ENCODE results near the gene RAP1GAP2. TPM values are rescaled to one million over a fixed set of nuclear protein-coding genes. Genes with fewer than 3 reads are reported as not detected.

RAP1GAP2 gene
- total RNA-seq, 4 donors from 2014 or later, result 4.6 to 8.0 (median 5.6) TPM

DNA sequence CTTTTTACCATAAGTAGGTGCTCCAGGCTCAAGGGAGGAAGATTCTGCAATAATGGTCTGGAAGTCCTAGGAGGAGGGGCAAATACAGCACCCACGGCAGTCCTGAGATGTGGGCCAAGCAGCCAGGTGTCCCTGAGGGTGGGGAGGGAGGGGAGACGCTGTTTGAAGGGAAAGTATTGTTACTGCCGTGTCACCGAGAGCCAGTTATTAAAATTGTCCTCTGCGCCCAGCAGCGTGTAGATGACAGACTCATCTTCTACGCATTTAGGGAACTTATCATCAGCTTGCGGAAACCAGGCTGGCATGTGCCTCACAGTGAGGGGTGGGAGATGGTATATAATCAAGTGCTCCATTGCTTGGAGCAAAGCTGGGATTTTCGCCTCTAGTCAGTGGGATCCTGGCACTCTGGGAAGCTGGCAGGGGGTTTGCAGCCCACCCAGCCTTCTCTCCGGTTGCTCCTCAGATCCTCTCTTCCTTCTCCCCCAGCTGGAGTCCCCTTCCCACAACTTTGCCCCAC is 162.5 kb downstream of the RAP1GAP2 start:
- ATAC-seq (ENCODE audit: low FRiP score), result no peak
- TF ChIP-seq, protein P1, sequence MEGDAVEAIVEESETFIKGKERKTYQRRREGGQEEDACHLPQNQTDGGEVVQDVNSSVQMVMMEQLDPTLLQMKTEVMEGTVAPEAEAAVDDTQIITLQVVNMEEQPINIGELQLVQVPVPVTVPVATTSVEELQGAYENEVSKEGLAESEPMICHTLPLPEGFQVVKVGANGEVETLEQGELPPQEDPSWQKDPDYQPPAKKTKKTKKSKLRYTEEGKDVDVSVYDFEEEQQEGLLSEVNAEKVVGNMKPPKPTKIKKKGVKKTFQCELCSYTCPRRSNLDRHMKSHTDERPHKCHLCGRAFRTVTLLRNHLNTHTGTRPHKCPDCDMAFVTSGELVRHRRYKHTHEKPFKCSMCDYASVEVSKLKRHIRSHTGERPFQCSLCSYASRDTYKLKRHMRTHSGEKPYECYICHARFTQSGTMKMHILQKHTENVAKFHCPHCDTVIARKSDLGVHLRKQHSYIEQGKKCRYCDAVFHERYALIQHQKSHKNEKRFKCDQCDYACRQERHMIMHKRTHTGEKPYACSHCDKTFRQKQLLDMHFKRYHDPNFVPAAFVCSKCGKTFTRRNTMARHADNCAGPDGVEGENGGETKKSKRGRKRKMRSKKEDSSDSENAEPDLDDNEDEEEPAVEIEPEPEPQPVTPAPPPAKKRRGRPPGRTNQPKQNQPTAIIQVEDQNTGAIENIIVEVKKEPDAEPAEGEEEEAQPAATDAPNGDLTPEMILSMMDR (IDR thresholded peaks at IDR 0.05), result no peak
- DNase-seq (ENCODE audit: low spot score), result no peak

DNA sequence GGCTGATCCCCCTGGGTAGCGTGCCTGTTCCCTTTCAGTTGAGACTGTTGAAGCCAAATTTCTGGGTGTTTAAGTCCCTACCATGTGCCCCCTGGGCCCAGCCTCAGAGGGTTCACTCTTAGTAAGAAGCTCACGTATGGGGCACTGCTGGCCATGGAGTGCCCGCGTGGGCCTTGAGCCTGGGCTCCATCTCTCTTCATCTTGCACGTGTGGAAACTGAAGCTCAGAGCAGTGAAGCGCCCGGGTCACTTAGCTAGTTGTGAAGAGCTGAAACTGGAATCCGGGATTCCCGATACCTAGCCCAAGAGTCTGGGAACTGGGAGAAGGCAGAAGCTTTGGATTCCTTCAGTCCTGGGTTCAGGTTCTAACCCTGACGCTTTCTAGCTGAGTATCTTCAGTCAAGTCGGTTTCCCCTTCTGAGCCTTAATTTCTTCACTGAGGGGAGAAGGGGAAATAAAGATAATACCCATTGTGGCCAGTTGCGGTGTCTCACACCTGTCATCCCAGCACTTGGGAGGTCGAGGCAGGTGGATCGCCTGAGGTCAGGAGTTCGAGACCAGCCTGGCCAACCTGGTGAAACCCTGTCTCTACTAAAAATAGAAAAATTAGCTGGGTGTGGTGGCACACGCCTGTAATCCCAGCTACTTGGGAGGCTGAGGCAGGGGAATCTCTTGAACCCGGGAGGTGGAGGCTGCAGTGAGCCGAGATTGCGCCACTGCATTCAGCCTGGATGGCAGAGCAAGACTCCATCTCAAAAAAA is 163.3 kb downstream of the RAP1GAP2 start:
- TF ChIP-seq, protein P1 (IDR thresholded peaks at IDR 0.05), result no peak
- DNase-seq (ENCODE audit: low spot score) (no peak), ATAC-seq (ENCODE audit: low FRiP score) (no peak)

DNA sequence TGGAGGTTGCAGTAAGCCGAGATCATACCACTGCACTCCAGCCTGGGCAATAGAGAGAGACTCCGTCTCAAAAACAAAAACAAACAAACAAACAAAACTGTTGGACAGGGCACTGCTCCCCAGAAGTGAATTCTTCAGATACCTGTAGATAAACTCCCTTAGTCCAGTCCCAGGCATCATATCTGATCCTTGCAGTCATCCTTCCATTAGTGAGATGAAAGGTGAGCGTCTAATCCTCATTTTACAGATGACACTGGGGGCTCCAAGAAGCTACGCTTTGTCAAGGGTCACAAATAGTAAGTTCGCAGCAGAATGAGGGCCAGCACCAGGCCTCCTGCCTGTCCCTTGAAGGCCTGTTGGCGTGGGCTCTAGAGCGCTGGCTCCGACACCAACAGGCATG is 165.2 kb downstream of the RAP1GAP2 start:
- ATAC-seq (ENCODE audit: low FRiP score) (no peak), DNase-seq (ENCODE audit: low spot score) (no peak)
- TF ChIP-seq, protein P1 (IDR thresholded peaks at IDR 0.05), result no peak

DNA sequence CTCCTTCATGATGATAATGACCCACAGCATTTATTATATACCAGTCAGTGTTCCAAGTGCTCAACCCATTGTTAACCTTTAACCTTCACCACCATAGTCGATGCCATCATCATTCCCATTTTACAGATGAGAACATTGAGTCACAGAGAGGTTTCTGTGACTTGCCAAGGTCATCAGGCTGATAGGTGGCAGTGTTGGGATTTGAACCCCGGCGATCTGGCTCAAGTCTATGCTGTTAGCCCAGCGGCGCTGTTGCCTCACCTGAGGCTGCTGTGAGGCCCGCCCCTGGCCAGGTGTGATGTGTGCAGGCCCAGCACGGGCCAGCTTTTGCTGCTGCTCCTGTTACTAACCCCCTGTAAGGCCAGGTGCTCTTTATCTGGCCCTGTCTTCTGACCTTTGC is 166.0 kb downstream of the RAP1GAP2 start:
- ATAC-seq (ENCODE audit: low FRiP score) (no peak), DNase-seq (ENCODE audit: low spot score) (no peak)
- TF ChIP-seq, protein P1 (IDR thresholded peaks at IDR 0.05), result no peak

DNA sequence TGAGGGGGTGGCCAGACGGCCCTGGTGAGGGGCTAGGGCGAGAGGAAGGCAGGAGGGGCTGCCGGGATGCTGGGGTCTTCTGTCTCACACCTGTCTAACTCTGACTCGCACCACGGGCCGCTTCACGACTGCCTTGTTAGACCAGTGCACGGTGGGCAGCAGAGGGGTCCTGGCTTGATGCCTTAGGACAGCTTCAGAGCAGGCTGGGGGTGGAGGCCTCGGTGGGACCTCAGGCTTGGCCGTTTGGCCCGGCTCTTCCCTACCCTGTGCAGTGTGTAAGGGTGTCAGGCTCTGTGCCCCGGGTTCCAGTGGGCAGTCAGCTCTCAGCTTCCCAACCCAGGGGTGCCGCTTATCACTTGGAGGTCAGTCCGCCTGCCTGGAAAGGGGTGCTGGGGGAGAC is 166.5 kb downstream of the RAP1GAP2 start:
- DNase-seq (ENCODE audit: low spot score) (no peak), ATAC-seq (ENCODE audit: low FRiP score) (no peak)
- TF ChIP-seq, protein P1 (IDR thresholded peaks at IDR 0.05), result no peak

DNA sequence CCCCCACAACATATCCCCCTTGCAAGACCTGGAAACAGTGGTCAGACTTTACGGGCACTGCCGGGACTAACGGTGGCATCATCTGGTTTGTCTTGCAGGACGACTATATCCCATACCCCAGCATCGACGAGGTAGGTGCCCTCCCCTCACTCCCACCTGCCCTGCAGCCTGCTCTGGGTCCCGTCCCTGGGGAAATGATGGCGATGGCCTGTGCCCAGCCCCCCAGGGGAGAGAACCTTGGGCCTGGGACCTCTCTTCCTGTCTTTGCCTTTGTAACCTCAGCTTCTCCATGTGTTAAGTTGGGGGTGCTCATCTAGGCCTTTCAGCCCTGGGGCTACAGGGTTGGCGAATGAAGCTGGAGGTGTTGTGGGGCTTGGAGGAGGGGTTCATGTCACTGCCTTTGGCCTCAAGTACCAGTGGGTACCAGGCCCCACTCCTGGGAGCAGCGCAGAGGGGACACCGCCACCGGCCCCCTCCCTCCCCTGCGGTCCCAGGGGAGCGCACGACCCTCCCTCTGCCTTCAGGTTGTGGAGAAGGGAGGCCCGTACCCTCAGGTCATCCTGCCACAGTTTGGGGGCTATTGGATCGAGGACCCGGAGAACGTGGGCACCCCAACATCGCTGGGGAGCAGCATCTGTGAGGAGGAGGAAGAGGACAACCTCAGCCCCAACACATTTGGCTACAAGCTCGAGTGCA is 167.2 kb downstream of the RAP1GAP2 start:
- ATAC-seq (ENCODE audit: low FRiP score) (no peak), DNase-seq (ENCODE audit: low spot score) (no peak)
- TF ChIP-seq, protein P1 (IDR thresholded peaks at IDR 0.05), result no peak

Data from omental fat pad (tissue), 4 donors.